HG02759 (cell line): Measurements from ENCODE around the gene CT45A8.
A peak's percentile ranks its signal among the peaks of the same experiment; 100 is the strongest.
"Not testable (repeated sequence)": the region's sequence is repeated elsewhere in the genome, so short reads cannot be mapped to it uniquely, and the experiment has no call there.

Source experiments
- ATAC-seq: cut with Tn5 transposase; IDR thresholded peaks from one replicate; pipeline ENCODE4 v1.9.1; 2021; ENCODE audit warnings: mild to moderate bottlenecking, moderate library complexity; ENCODE audit not compliant: unreplicated experiment

Gene CT45A8

GRCh38 chrX:135854438-135854837 lies at the start of gene CT45A8:
CT45A8 (minus strand) TSS chrX:135854538; CDS start chrX:135850783, 3,755 bp downstream.
- ATAC-seq, result not testable (repeated sequence)

- ATAC-seq, result peak; percentile 48
These were observed 39.0 kb upstream of the CT45A8 start, which contains the start of the genes CT45A10 and SAGE1 for GRCh38 chrX:135893294-135893817. CT45A10 (minus strand) TSS chrX:135893444; CDS start chrX:135885344, 8,100 bp downstream. SAGE1 (plus strand) TSS chrX:135893716; CDS start chrX:135896243, 2,527 bp downstream.

GRCh38 chrX:135892781-135893180 lies 38.4 kb upstream of the CT45A8 start:
- no peak for ATAC-seq

- no peak for ATAC-seq
These were observed 35.8 kb upstream of the CT45A8 start for GRCh38 chrX:135890087-135890585.

DNA sequence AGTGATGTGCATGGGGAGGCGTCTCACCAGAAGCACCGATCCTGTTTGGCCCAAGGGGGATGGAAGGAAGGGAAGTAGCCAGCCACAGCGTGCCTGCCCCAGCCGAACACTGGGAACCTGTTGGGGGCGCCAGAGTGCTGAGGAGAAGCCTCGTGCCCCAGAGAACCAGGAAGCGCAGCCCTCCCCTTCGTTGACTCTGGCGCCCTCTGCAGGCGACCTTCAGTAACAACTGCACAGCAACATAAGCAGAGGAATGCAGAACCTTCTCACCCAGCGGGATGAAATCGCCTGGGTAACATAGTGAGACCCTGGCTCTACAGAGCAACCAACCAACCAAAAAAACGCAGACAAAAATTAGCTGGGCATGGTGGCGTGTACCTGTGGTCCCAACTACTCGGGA lies 34.6 kb upstream of the CT45A8 start:
- ATAC-seq, result not testable (repeated sequence)

DNA sequence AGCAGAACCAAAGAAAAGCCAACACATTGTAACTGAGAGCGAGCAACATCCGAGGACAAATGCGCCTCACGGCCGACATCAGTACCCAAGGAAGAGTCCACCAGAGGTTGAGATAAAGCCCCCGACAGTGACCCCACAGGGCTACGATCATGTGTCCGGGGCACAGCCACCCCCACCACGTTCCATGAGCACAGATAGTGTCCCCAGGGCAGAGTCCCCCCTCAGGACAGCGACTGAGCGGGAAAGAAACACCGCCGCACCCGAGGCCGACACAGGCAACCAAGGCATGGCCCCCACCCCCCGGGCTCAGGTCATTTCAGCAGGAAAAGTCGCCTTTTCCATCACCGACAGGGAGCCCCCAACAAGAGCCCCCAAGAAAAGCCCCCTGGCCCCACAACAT lies 33.9 kb upstream of the CT45A8 start:
- not testable (repeated sequence) for ATAC-seq

- not testable (repeated sequence) for ATAC-seq
These were observed 28.4 kb upstream of the CT45A8 start for GRCh38 chrX:135882741-135883140.

GRCh38 chrX:135871712-135872111 lies 17.4 kb upstream of the CT45A8 start, which contains the start of gene CT45A9:
CT45A9 (minus strand) TSS chrX:135871812; CDS start chrX:135868061, 3,751 bp downstream.
- not testable (repeated sequence) for ATAC-seq

DNA sequence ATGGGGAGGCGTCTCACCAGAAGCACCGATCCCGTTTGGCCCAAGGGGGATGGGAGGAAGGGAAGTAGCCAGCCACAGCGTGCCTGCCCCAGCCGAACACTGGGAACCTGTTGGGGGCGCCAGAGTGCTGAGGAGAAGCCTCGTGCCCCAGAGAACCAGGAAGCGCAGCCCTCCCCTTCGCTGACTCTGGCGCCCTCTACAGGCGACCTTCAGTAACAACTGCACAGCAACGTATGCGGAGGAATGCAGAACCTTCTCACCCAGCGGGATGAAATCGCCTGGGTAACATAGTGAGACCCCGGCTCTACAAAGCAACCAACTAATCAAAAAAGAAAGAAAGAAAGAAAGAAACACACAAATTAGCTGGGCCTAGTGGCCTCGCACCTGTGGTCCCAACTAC lies 17.2 kb downstream of the CT45A8 start, which contains the start of gene CT45A7:
Gene CT45A7, minus strand, starts transcription at position 101 of the 400 bp plus-strand sequence. CDS start 3,747 bp downstream, outside the sequence.
- not testable (repeated sequence) for ATAC-seq

DNA sequence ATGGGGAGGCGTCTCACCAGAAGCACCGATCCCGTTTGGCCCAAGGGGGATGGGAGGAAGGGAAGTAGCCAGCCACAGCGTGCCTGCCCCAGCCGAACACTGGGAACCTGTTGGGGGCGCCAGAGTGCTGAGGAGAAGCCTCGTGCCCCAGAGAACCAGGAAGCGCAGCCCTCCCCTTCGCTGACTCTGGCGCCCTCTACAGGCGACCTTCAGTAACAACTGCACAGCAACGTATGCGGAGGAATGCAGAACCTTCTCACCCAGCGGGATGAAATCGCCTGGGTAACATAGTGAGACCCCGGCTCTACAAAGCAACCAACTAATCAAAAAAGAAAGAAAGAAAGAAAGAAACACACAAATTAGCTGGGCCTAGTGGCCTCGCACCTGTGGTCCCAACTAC lies 34.4 kb downstream of the CT45A8 start, which contains the start of gene CT45A2:
Gene CT45A2, minus strand, starts transcription at position 101 of the 400 bp plus-strand sequence. CDS start 3,747 bp downstream, outside the sequence.
- ATAC-seq, result not testable (repeated sequence)

DNA sequence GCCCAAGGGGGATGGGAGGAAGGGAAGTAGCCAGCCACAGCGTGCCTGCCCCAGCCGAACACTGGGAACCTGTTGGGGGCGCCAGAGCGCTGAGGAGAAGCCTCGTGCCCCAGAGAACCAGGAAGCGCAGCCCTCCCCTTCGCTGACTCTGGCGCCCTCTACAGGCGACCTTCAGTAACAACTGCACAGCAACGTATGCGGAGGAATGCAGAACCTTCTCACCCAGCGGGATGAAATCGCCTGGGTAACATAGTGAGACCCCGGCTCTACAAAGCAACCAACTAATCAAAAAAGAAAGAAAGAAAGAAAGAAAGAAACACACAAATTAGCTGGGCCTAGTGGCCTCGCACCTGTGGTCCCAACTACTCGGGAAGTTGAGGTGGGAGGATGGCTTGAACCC lies 51.7 kb downstream of the CT45A8 start, which contains the start of gene CT45A6:
Gene CT45A6, minus strand, starts transcription at position 101 of the 400 bp plus-strand sequence. CDS start 3,794 bp downstream, outside the sequence.
- not testable (repeated sequence) for ATAC-seq
